ENCODE measurements around the gene PRKCSH. TPM values are rescaled to one million over a fixed set of nuclear protein-coding genes. Genes with fewer than 3 reads are reported as not detected.
A peak's percentile ranks its signal among the peaks of the same experiment; 100 is the strongest.

The PRKCSH gene
- total RNA-seq, 2 experiments from 2014 or later, result 95.6 to 271 TPM

DNA sequence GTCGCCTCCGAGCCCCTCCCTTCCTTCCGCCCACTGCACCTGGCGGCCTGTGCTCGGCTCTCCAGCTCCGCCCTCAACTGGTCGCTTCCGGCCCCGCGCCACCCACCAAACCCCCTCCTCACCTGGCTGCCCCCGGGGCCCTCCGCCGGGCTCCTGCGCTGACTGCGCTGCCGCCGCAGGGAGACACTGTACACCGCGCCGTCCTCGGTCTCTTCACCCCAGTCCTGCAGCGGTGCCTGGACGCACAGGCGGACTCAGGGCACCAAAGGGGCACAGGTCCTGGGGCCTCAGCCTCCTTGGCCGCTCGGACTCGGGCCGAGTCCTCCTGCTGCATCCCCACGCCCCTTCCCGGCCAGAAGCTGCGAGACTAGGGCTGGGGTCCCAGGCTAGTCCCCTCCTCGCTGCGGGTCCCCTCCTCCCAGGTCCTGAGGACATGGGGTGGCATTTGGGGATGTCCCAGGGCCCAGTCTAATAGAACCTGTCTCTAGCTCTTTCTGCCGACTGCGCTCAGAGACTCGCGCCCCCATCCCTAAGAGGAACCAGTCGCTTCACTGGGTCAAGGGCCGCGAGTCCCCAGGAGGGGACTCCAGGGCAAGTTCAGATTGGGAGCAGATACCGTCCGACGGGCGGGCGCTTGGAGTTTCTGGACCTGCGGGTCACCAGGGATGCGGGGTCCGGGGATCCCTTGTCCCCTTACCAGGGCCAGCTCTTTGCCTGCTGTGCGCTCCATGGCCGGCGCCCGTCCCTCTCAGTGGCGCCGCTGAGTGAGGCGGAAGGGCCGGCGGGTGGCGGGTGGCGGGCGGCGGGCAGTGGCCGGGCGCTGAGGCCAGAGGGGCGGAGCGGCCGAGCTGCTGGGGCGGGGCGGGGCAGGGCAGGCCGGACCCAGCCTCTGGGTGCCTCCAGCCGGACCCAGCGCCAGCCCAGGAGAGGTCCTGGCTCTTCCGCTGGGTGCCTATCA, 16.6 kb upstream of the PRKCSH start, which contains the start of gene RGL3:
Gene RGL3, minus strand, starts transcription at position 766 of the 958 bp plus-strand sequence. Its CDS starts 36 bp downstream, at position 730.
- intact Hi-C loops (cut with micrococcal nuclease; ENCODE audit: unreplicated experiment), result no loop called here
- POLR2A ChIA-PET, result interaction anchor here (0.6 to 0.9 kb wide), 2 partner anchors 9 to 14 kb away, joined by 3 to 5 read pairs; no protein-coding TSS in a partner anchor

GRCh38 chr19:11420429-11421370, 14.7 kb upstream of the PRKCSH start:
- Histone ChIP-seq H3K4me1 (ENCODE audit: insufficient read depth, low read length, poor library complexity, severe bottlenecking) (peaks cover 38% of the 10 kb centered on the region), H3K4me2 (ENCODE audit: low read length) (peak overlapping the region; percentile 73), H3K4me3 (ENCODE audit: low read depth, low read length, poor library complexity, severe bottlenecking) (peak overlapping the region; percentile 63), H3K9me2 (ENCODE audit: insufficient read depth, low read length) (no peaks in the 10 kb centered on the region), H4K20me1 (ENCODE audit: insufficient read depth, low read length) (no peaks in the 10 kb centered on the region), H2AFZ (ENCODE audit: low read length) (peak overlapping the region; percentile 84; the same call in 1 of the 2 replicates), H3K27ac (ENCODE audit: low read depth, low read length, poor library complexity, severe bottlenecking) (no peak overlapping the region), H3K36me3 (ENCODE audit: insufficient read depth, low read length) (no peaks in the 10 kb centered on the region), H3K9me3 (ENCODE audit: low read length) (no peaks in the 10 kb centered on the region), H3K79me2 (ENCODE audit: insufficient read depth, low read depth, low read length) (no peaks in the 10 kb centered on the region)
- POLR2A ChIA-PET, result interaction anchor here (0.6 to 1.7 kb wide), 3 partner anchors 13 to 39 kb away, joined by 3 read pairs; no protein-coding TSS in a partner anchor
- CTCF ChIA-PET (ENCODE audit: unreplicated experiment), result interaction anchor here (0.5 kb wide), 1 partner anchor 131 kb away, joined by 3 read pairs; no protein-coding TSS in a partner anchor
- BruUV-seq (replicated peaks), result no TSS peak
- DNase-seq (ENCODE audit: low spot score), result no peak
- TF ChIP-seq, protein P1, sequence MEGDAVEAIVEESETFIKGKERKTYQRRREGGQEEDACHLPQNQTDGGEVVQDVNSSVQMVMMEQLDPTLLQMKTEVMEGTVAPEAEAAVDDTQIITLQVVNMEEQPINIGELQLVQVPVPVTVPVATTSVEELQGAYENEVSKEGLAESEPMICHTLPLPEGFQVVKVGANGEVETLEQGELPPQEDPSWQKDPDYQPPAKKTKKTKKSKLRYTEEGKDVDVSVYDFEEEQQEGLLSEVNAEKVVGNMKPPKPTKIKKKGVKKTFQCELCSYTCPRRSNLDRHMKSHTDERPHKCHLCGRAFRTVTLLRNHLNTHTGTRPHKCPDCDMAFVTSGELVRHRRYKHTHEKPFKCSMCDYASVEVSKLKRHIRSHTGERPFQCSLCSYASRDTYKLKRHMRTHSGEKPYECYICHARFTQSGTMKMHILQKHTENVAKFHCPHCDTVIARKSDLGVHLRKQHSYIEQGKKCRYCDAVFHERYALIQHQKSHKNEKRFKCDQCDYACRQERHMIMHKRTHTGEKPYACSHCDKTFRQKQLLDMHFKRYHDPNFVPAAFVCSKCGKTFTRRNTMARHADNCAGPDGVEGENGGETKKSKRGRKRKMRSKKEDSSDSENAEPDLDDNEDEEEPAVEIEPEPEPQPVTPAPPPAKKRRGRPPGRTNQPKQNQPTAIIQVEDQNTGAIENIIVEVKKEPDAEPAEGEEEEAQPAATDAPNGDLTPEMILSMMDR (conservative IDR thresholded peaks at IDR 0.05; ENCODE audit: low read length), result no peak
- 0 out of 2 replicates have a peak, but pooled peaks have one; percentile 62 for TF ChIP-seq EZH2phosphoT487 (IDR thresholded peaks at IDR 0.05; ENCODE audit: borderline replicate concordance, low read depth, low read length)
- intact Hi-C loops (cut with micrococcal nuclease; ENCODE audit: unreplicated experiment), result no loop called here

More for the DNA sequence above, 16.6 kb upstream of the PRKCSH start, which contains the start of gene RGL3:
- DNase-seq (ENCODE audit: low spot score), result no peak
- Histone ChIP-seq H3K9me2 (ENCODE audit: insufficient read depth, low read length) (no peaks in the 10 kb centered on the region), H3K79me2 (ENCODE audit: insufficient read depth, low read depth, low read length) (no peaks in the 10 kb centered on the region), H3K4me1 (ENCODE audit: insufficient read depth, low read length, poor library complexity, severe bottlenecking) (peaks cover 37% of the 10 kb centered on the region), H4K20me1 (ENCODE audit: insufficient read depth, low read length) (no peaks in the 10 kb centered on the region), H3K4me3 (ENCODE audit: low read depth, low read length, poor library complexity, severe bottlenecking) (no peak within 1 kb of the TSS), H2AFZ (ENCODE audit: low read length) (no peak within 1 kb of the TSS), H3K36me3 (ENCODE audit: insufficient read depth, low read length) (no peaks in the 10 kb centered on the region), H3K4me2 (ENCODE audit: low read length) (peak within 1 kb of the TSS; percentile 59), H3K9me3 (ENCODE audit: low read length) (no peaks in the 10 kb centered on the region), H3K27ac (ENCODE audit: low read depth, low read length, poor library complexity, severe bottlenecking) (no peak within 1 kb of the TSS)
- TF ChIP-seq, protein P1 (conservative IDR thresholded peaks at IDR 0.05; ENCODE audit: low read length), result no peak
- TF ChIP-seq EZH2phosphoT487 (IDR thresholded peaks at IDR 0.05; ENCODE audit: borderline replicate concordance, low read depth, low read length), result no peak
- CTCF ChIA-PET (ENCODE audit: unreplicated experiment), result no interaction called here
- no TSS peak for BruUV-seq (replicated peaks)
